ENCODE results near the gene NUB1. TPM values are rescaled to one million over a fixed set of nuclear protein-coding genes. Genes with fewer than 3 reads are reported as not detected.

The NUB1 gene
- total RNA-seq, 1 donor from 2014 or later, result 47.5 TPM

GRCh38 chr7:151312831-151313809 lies 28.5 kb upstream of the NUB1 start:
- Mint-ChIP-seq H3K4me1 (peaks cover 2% of the 10 kb centered on the region), H3K27me3 (peaks cover 5% of the 10 kb centered on the region), H3K9me3 (no peaks in the 10 kb centered on the region), H3K4me3 (no peak overlapping the region), H3K36me3 (ENCODE audit: low read depth) (no peaks in the 10 kb centered on the region), H3K27ac (no peak overlapping the region)
- ChIA-PET POLR2A (interaction anchor here (0.7 kb wide), 1 partner anchor 272 kb away, joined by 3 read pairs; no protein-coding TSS in a partner anchor), CTCF (interaction anchor here (7.1 kb wide), 1 partner anchor 39 kb away, joined by 205 read pairs; no protein-coding TSS in a partner anchor)
- TF ChIP-seq CTCF (IDR thresholded peaks at IDR 0.05), result no peak
- ATAC-seq (ENCODE audit: low read depth) (no peak), DNase-seq (no peak)
- intact Hi-C loops (cut with micrococcal nuclease), result no loop called here

- Mint-ChIP-seq H3K9me3 (peaks cover 2% of the 10 kb centered on the region), H3K27me3 (peaks cover 5% of the 10 kb centered on the region), H3K36me3 (ENCODE audit: low read depth) (no peaks in the 10 kb centered on the region), H3K4me3 (no peak overlapping the region), H3K4me1 (peaks cover 2% of the 10 kb centered on the region), H3K27ac (no peak overlapping the region)
- CTCF ChIA-PET, result interaction anchor here (2.4 to 7.1 kb wide), 2 partner anchors 20 to 39 kb away, joined by 7 to 205 read pairs; no protein-coding TSS in a partner anchor
- DNase-seq (no peak), ATAC-seq (ENCODE audit: low read depth) (no peak)
- TF ChIP-seq CTCF (IDR thresholded peaks at IDR 0.05), result no peak
- POLR2A ChIA-PET, result no interaction called here
- intact Hi-C loops (cut with micrococcal nuclease), result no loop called here
These were observed 27.8 kb upstream of the NUB1 start for GRCh38 chr7:151313857-151314256.

- POLR2A ChIA-PET, result interaction anchor here (0.9 to 2.9 kb wide), 2 partner anchors 36 to 205 kb away, joined by 4 to 25 read pairs; partner anchors contain the start of gene RHEB
- Mint-ChIP-seq H3K27me3 (peaks cover 2% of the 10 kb centered on the region), H3K4me3 (no peak overlapping the region), H3K4me1 (peaks cover 2% of the 10 kb centered on the region), H3K36me3 (ENCODE audit: low read depth) (no peaks in the 10 kb centered on the region), H3K27ac (no peak overlapping the region), H3K9me3 (peaks cover 6% of the 10 kb centered on the region)
- intact Hi-C loops (cut with micrococcal nuclease), result no loop called here
- no peak for DNase-seq
- ATAC-seq (ENCODE audit: low read depth), result no peak
- CTCF ChIA-PET, result interaction anchor here (1.6 to 7.1 kb wide), 5 partner anchors 9 to 55 kb away, joined by 7 to 205 read pairs (median 27); partner anchors contain the start of gene NUB1
- no peak for TF ChIP-seq CTCF (IDR thresholded peaks at IDR 0.05)
These were observed 27.2 kb upstream of the NUB1 start for GRCh38 chr7:151314401-151314800.

- Mint-ChIP-seq H3K36me3 (ENCODE audit: low read depth) (no peaks in the 10 kb centered on the region), H3K4me3 (no peak overlapping the region), H3K27ac (no peak overlapping the region), H3K27me3 (no peaks in the 10 kb centered on the region), H3K4me1 (peaks cover 2% of the 10 kb centered on the region), H3K9me3 (peaks cover 10% of the 10 kb centered on the region)
- TF ChIP-seq CTCF (IDR thresholded peaks at IDR 0.05), result no peak
- DNase-seq (peak; percentile 41), ATAC-seq (ENCODE audit: low read depth) (peak; percentile 87)
- CTCF ChIA-PET, result interaction anchor here (0.6 to 7.1 kb wide), 16 partner anchors 10 to 445 kb away, joined by 4 to 205 read pairs (median 6); partner anchors contain the start of genes ABCF2 and NUB1
- intact Hi-C loops (cut with micrococcal nuclease), result loop anchor here (1.0 kb wide), 5 partner anchors 26 to 444 kb away; partner anchors contain the start of gene NUB1
- POLR2A ChIA-PET, result interaction anchor here (0.5 to 2.9 kb wide), 7 partner anchors 10 to 445 kb away, joined by 3 to 25 read pairs (median 4); partner anchors contain the start of gene RHEB
These were observed 26.5 kb upstream of the NUB1 start for GRCh38 chr7:151315038-151315655.
